Breast epithelium (tissue), 4 donors: Measurements from ENCODE around the gene ZNF341. TPM values are rescaled to one million over a fixed set of nuclear protein-coding genes. Genes with fewer than 3 reads are reported as not detected.

Experiments
- DNase-seq, 2 donors: peaks; one replicate each; pipeline ENCODE4 v3.0.0-alpha.2; 2019; ENCODE audit warnings: low spot score in 2 of 2
- H3K27ac ChIP-seq, 2 donors: fragments of 200-600 bp; sonication (generic) in 1 of 2; one replicate each; pipeline ENCODE4 v1.5.1; 2016 to 2019; ENCODE audit warnings: mild to moderate bottlenecking in 1 of 2
- H3K27me3 ChIP-seq, 2 donors: fragments of 200-600 bp; sonication (generic) in 1 of 2; one replicate each; pipeline versions ENCODE4 v1.5.1 to v1.6.0; 2017 to 2019; ENCODE audit warnings: control low read depth in 1 of 2, mild to moderate bottlenecking in 1 of 2
- H3K36me3 ChIP-seq: fragments of 200-600 bp; one replicate; pipeline ENCODE4 v1.5.1; 2019
- H3K4me1 ChIP-seq, 2 donors: fragments of 200-600 bp; sonication (generic); one replicate each; pipeline ENCODE4 v1.5.1; 2016 to 2019; ENCODE audit warnings: control low read depth in 1 of 2
- H3K4me3 ChIP-seq, 3 donors: fragments of 200-600 bp; sonication (generic); 1 replicate in 2 of 3; 2 replicates in 1 of 3; pipeline ENCODE4 v1.5.1; 2016 to 2019; ENCODE audit warnings: mild to moderate bottlenecking in 3 of 3, moderate library complexity in 2 of 3
- H3K9me3 ChIP-seq, 2 donors: fragments of 200-600 bp; sonication (generic) in 1 of 2; one replicate each; pipeline ENCODE4 v1.5.1; 2016 to 2019; ENCODE audit warnings: control low read depth in 1 of 2
- CTCF ChIP-seq, 3 donors: fragments of 450-650 bp; IDR thresholded peaks; one replicate each; pipeline ENCODE4 v1.5.1; 2016 to 2017; ENCODE audit warnings: antibody characterized with exemption in 3 of 3, mild to moderate bottlenecking in 3 of 3, moderate library complexity in 3 of 3
- POLR2A ChIP-seq: fragments of 450-650 bp; IDR thresholded peaks from one replicate; pipeline ENCODE4 v1.6.1; 2016; ENCODE audit warnings: antibody characterized with exemption, mild to moderate bottlenecking, moderate library complexity
- POLR2AphosphoS5 ChIP-seq, 3 donors: sonication (generic); formaldehyde crosslinking; IDR thresholded peaks; one replicate each; pipeline ENCODE4 v1.6.1; 2017; ENCODE audit warnings: antibody characterized with exemption in 3 of 3
- intact Hi-C: fragments of 100-400 bp; cut with DNase I; formaldehyde crosslinking; loops from one replicate; pipeline ENCODE4 v1.15.1; 2023; ENCODE audit warnings: low total_unique reads
- total RNA-seq, 3 donors: library from RNA; depleted of rRNA; stranded (reverse); fragments of >200 nt; gene quantifications; one replicate each; pipeline ENCODE4 v1.1.0, GENCODE V29; 2016

The ZNF341 gene
- total RNA-seq, 3 donors from 2014 or later = 1.8 to 3.3 (median 2.5) TPM

GRCh38 chr20:33837096-33837830, 105.5 kb downstream of the ZNF341 start:
- TF ChIP-seq POLR2A (no peak), CTCF (IDR thresholded peaks at IDR 0.05) (no peak), POLR2AphosphoS5 (IDR thresholded peaks at IDR 0.05) (no peak)
- no peaks in the 10 kb centered on the region for H3K36me3 ChIP-seq
- H3K4me3 ChIP-seq = no peak overlapping the region
- intact Hi-C loops = no loop called here
- H3K27ac ChIP-seq = no peak overlapping the region
- H3K9me3 ChIP-seq = no peaks in the 10 kb centered on the region
- peaks cover 0 to 8% of the 10 kb centered on the region in 2 donors for H3K4me1 ChIP-seq
- no peak for DNase-seq
- no peaks in the 10 kb centered on the region for H3K27me3 ChIP-seq

- H3K4me1 ChIP-seq = peaks cover 0 to 16% of the 10 kb centered on the region in 2 donors
- H3K27me3 ChIP-seq = no peaks in the 10 kb centered on the region
- H3K27ac ChIP-seq = no peak overlapping the region
- DNase-seq = no peak
- no peaks in the 10 kb centered on the region for H3K36me3 ChIP-seq
- H3K9me3 ChIP-seq = no peaks in the 10 kb centered on the region
- H3K4me3 ChIP-seq = no peak overlapping the region
- no peak for TF ChIP-seq POLR2AphosphoS5 (IDR thresholded peaks at IDR 0.05)
- TF ChIP-seq CTCF (IDR thresholded peaks at IDR 0.05) = no peak
- intact Hi-C loops = no loop called here
These were observed 106.5 kb downstream of the ZNF341 start for GRCh38 chr20:33838035-33838864.

GRCh38 chr20:33839591-33839990, 107.8 kb downstream of the ZNF341 start:
- TF ChIP-seq CTCF (IDR thresholded peaks at IDR 0.05) = no peak
- no peak for TF ChIP-seq POLR2A
- no peak overlapping the region for H3K27ac ChIP-seq
- H3K4me1 ChIP-seq = peaks cover 0 to 25% of the 10 kb centered on the region in 2 donors
- H3K27me3 ChIP-seq = no peaks in the 10 kb centered on the region
- H3K9me3 ChIP-seq = no peaks in the 10 kb centered on the region
- intact Hi-C loops = no loop called here
- H3K4me3 ChIP-seq = no peak overlapping the region
- DNase-seq = no peak
- no peaks in the 10 kb centered on the region for H3K36me3 ChIP-seq

- H3K4me3 ChIP-seq = no peak overlapping the region
- intact Hi-C loops = no loop called here
- TF ChIP-seq POLR2AphosphoS5 (IDR thresholded peaks at IDR 0.05) (no peak), CTCF (IDR thresholded peaks at IDR 0.05) (no peak)
- H3K27ac ChIP-seq = no peak overlapping the region
- no peaks in the 10 kb centered on the region for H3K9me3 ChIP-seq
- H3K36me3 ChIP-seq = no peaks in the 10 kb centered on the region
- H3K27me3 ChIP-seq = no peaks in the 10 kb centered on the region
- DNase-seq = no peak
- H3K4me1 ChIP-seq = peaks cover 0 to 25% of the 10 kb centered on the region in 2 donors
These were observed 108.4 kb downstream of the ZNF341 start for GRCh38 chr20:33840160-33840559.
